GM21423 (cell line): ENCODE data around the gene PPP2R5C.

ENCODE experiments used
- ATAC-seq: cut with Tn5 transposase; IDR thresholded peaks from one replicate; pipeline ENCODE4 v1.9.1; 2021; ENCODE audit warnings: mild to moderate bottlenecking, moderate library complexity; ENCODE audit not compliant: unreplicated experiment

Gene PPP2R5C

GRCh38 chr14:101859958-101860357 lies 98.4 kb downstream of the PPP2R5C start:
- no peak for ATAC-seq

GRCh38 chr14:101861464-101861863 lies 100.0 kb downstream of the PPP2R5C start:
- no peak for ATAC-seq

GRCh38 chr14:101862177-101862576 lies 100.7 kb downstream of the PPP2R5C start:
- no peak for ATAC-seq

DNA sequence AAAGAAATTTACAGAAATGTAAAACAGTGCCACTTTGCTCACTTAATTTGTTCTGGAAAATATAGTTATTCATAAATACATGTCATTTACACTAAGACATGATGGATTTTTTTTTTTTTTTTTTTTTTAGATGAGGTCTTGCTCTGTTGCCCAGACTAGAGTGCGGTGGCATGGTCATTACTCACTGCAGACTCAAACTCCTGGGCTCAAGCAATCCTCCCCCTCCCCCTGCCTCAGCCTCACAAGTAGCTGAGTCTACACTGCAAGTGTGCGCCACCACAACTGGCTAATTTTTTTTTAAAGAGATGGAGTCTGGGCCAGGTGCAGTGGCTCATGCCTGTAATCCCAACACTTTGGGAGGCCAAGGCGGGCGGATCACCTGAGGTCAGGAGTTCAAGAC lies 101.2 kb downstream of the PPP2R5C start:
- no peak for ATAC-seq

DNA sequence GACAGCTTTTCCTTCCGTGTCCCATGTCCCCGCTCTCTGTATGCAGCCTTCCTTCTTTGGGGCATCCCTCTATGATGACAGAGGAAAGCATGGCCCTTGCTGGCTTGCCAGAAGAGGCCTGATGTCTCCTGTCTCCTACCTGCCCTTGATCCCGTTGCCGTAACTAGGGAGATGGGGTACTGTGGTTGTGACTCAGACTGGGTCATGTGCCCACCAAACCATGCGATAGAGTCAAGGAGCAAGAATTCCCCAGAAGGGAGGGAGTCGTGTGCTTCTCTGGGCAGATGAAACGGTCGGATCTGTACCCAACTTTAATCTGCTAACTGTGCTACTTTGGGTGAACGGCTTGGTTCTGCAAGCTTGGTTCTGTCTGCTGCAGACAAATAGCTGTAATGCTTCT lies 103.8 kb downstream of the PPP2R5C start:
- no peak for ATAC-seq

GRCh38 chr14:101867854-101868253 lies 106.3 kb downstream of the PPP2R5C start:
- no peak for ATAC-seq

GRCh38 chr14:101869217-101869616 lies 107.7 kb downstream of the PPP2R5C start:
- no peak for ATAC-seq

- ATAC-seq, result no peak
These were observed 108.9 kb downstream of the PPP2R5C start for GRCh38 chr14:101870273-101870939.

DNA sequence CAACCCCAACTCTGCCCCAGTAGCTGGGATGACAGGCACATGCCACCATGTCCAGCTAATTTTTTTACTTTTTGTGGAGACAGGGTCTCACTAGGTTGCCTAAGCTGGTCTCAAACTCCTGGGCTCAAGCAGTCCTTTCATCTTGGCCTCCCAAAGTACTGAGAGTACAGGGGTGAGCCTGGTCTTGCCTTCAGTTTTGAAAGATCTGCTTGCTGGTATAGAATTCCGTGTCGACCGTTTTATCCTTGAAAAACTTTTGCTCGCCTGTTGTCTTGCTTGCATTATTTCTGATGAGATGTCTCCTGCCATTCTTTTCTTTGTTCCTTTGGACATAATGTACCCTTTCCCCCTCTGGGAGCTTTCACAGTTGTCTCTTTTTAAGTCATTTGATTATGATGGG lies 110.8 kb downstream of the PPP2R5C start:
- no peak for ATAC-seq

- ATAC-seq, result no peak
These were observed 111.7 kb downstream of the PPP2R5C start for GRCh38 chr14:101873076-101873825.

GRCh38 chr14:101873991-101874390 lies 112.5 kb downstream of the PPP2R5C start:
- ATAC-seq, result no peak

GRCh38 chr14:101875041-101875726 lies 113.7 kb downstream of the PPP2R5C start:
- ATAC-seq, result no peak

GRCh38 chr14:101875727-101876554 lies 114.4 kb downstream of the PPP2R5C start:
- ATAC-seq, result peak; percentile 30

GRCh38 chr14:101876555-101876938 lies 115.0 kb downstream of the PPP2R5C start:
- ATAC-seq, result peak; percentile 84

DNA sequence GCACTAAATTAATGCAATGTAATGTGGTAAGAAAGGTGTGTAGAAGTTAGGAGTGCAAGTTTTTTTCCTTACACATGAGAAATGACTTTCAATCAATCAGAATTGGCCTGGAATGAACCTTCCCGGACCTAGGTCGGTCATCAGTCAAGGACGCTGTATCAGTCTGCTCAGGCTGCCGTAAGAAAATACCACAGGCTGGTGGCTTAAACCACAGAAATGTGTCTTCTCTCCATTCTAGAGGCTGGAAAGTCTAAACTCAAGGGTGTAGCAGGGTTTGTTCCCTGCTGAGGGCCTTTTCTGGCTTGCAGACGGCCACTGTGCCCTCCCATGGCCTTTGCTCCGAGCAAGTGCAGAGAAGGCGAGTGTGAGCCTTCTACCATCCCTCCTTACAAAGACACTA lies 116.3 kb downstream of the PPP2R5C start:
- ATAC-seq, result no peak

DNA sequence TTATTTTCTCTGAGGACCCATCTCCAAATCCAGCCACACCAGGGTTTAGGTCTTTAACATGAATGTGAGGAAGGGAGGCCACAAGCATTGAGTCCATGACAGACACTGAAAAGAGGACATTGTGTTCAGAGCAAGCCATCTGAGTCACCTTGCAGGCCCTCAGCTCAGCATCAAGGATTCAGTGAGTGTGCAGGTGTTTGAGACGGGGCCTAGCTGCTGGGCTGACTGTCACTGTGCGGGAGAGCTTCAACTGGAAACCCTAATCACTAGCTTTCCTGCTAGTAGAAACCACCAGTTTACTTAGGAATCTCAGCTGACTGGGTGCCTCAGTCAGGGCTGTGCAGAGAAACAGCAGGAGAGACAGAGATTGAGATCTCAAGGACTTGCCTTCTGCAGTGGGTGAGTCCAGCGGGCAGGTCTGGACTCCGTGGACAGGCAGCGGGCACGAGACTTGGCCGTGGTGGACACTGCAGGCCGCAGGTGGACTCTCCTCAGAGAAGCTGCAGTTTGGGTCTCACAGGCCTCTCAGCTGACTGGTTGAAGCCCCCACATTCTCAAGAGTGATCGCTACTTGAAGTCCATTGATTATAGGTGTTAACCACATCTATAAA lies 116.8 kb downstream of the PPP2R5C start:
- no peak for ATAC-seq

- ATAC-seq, result no peak
These were observed 117.5 kb downstream of the PPP2R5C start for GRCh38 chr14:101878822-101879528.

DNA sequence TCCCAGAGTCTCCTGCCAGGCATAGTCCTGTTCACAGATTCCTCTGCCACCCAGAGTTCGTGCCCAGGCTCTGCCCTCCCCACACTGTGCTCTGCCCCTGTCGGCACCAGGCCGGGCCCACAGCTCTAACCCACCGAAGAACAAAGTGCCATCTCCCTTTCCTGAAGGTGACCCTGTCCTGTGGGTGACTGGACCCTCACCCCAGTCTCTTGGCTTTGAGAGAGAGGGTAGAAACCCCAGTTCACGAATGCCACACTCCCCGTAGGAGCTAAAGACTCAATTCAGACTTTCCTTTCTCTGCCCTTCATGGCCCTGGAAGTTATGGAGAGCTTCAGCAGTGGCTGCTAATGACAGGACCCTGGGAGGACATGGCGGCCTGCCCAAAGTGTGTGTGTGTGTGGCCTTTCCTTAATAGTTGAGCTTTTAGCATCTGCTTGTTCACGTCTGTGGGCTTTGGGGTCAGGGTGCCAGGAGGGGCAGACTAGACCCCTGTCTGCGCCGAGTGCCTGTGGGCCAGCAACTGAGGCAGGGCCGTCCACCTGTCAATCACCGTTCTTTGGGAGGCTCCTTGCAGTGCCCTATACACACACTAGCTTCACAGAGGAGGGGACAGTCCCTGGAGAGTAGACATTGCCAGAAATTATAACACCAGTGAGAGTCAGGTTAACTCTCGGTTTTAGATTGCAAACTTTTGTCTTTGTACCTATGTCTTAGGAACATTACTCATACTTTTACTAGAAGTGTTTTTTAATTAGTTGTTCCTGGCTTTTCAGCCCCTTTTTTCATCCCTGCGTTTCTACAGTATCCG lies 118.2 kb downstream of the PPP2R5C start:
- no peak for ATAC-seq

- no peak for ATAC-seq
These were observed 119.9 kb downstream of the PPP2R5C start for GRCh38 chr14:101881426-101881825.
